ENCODE data around the gene TBC1D2B. TPM values are rescaled to one million over a fixed set of nuclear protein-coding genes. Genes with fewer than 3 reads are reported as not detected.
"Not testable (repeated sequence)": the region's sequence is repeated elsewhere in the genome, so short reads cannot be mapped to it uniquely, and the experiment has no call there.

The TBC1D2B gene
- total RNA-seq, 4 donors from 2014 or later: 32.4 to 41.7 (median 35.3) TPM

- intact Hi-C loops (cut with DNase I; ENCODE audit: low total_unique reads): loop anchor here (5.0 kb wide), 1 partner anchor 977 kb away; the partner anchor contains the start of gene PSTPIP1
- DNase-seq (ENCODE audit: low spot score in 2 of 2): peak in 1 of 2 donors; percentile 85
- no peak overlapping the region for H3K4me3 ChIP-seq (ENCODE audit: low read depth, poor library complexity, severe bottlenecking)
- TF ChIP-seq POLR2A (IDR thresholded peaks at IDR 0.05) (no peak), CTCF (IDR thresholded peaks at IDR 0.05) (no peak)
- WGBS, 2 donors: 80 to 84% methylated on average over 13 of the region's 14 CpGs
These were observed 102.8 kb downstream of the TBC1D2B start for GRCh38 chr15:77974416-77975331.

GRCh38 chr15:77974098-77974414 lies 103.5 kb downstream of the TBC1D2B start:
- TF ChIP-seq POLR2A (IDR thresholded peaks at IDR 0.05) (no peak), CTCF (IDR thresholded peaks at IDR 0.05) (no peak)
- 11 to 23% methylated on average over 4 to 6 of the region's 6 CpGs for WGBS, 2 donors
- intact Hi-C loops (cut with DNase I; ENCODE audit: low total_unique reads): no loop called here
- peak in 1 of 2 donors; percentile 85 for DNase-seq (ENCODE audit: low spot score in 2 of 2)
- H3K4me3 ChIP-seq (ENCODE audit: low read depth, poor library complexity, severe bottlenecking): no peak overlapping the region

GRCh38 chr15:77973273-77974097 lies 104.0 kb downstream of the TBC1D2B start:
- DNase-seq (ENCODE audit: low spot score in 2 of 2): peak in 1 of 2 donors; percentile 17
- 60 to 80% methylated on average over 3 to 5 of the region's 22 CpGs for WGBS, 2 donors
- H3K4me3 ChIP-seq (ENCODE audit: low read depth, poor library complexity, severe bottlenecking); intact Hi-C loops (cut with DNase I; ENCODE audit: low total_unique reads): not testable (repeated sequence)

DNA sequence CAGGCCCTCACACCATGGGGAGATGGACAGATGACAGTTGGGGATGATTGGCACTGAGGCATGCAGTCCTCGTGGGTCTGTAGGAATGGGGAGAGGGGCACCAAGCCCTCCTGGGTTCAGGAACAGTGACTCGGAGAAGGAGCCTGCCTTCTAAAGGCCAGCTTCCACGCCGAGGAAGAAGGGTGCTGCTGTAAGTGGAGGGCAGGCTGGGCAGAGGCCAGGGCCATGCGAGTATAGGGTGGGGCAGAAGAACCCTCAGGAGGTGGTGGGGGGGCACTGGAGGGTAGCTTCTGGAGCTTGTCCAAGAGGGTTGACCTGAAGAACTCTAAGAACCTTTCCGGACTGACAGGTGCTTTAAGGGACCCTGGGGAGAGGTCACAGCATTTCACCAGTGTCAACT lies 104.8 kb downstream of the TBC1D2B start:
- DNase-seq (ENCODE audit: low spot score in 2 of 2): peak in 1 of 2 donors; percentile 57
- intact Hi-C loops (cut with DNase I; ENCODE audit: low total_unique reads); H3K4me3 ChIP-seq (ENCODE audit: low read depth, poor library complexity, severe bottlenecking): not testable (repeated sequence)
- WGBS, 2 donors: 73 to 77% methylated on average over 5 of the region's 6 CpGs

GRCh38 chr15:77971875-77972274 lies 105.6 kb downstream of the TBC1D2B start:
- H3K4me3 ChIP-seq (ENCODE audit: low read depth, poor library complexity, severe bottlenecking); intact Hi-C loops (cut with DNase I; ENCODE audit: low total_unique reads): not testable (repeated sequence)
- peak in 1 of 2 donors; percentile 71 for DNase-seq (ENCODE audit: low spot score in 2 of 2)
- 37 to 47% methylated on average over 6 to 7 of the region's 7 CpGs for WGBS, 2 donors

GRCh38 chr15:77970813-77971360 lies 106.6 kb downstream of the TBC1D2B start:
- DNase-seq (ENCODE audit: low spot score in 2 of 2); intact Hi-C loops (cut with DNase I; ENCODE audit: low total_unique reads); H3K4me3 ChIP-seq (ENCODE audit: low read depth, poor library complexity, severe bottlenecking): not testable (repeated sequence)
- WGBS, 2 donors: 66 to 72% methylated on average over 3 of the region's 4 CpGs

DNA sequence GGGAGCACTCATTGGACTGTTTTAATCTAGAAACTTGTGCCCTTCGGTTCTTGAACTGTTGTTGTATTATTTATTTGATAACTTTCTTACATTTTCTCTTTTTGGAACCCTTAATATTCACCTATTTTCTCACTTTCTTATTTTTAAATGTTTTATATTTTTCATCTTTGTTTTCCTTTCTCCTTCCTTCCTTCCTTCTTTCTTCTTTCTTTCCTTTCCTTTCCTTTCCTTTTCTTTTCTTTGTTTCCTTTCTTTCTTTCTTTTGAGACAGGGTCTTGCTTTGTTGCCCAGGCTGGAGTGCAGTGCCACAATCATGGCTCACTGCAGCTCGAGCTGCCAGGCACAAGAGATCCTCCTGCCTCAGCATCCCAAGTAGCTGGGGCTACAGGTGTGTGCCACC lies 108.5 kb downstream of the TBC1D2B start:
- H3K4me3 ChIP-seq (ENCODE audit: low read depth, poor library complexity, severe bottlenecking): no peak overlapping the region
- no peak for TF ChIP-seq CTCF (IDR thresholded peaks at IDR 0.05)
- DNase-seq (ENCODE audit: low spot score in 2 of 2): peak in 1 of 2 donors; percentile 12
- intact Hi-C loops (cut with DNase I; ENCODE audit: low total_unique reads): loop anchor here (5.0 kb wide), 1 partner anchor 138 kb away; no protein-coding TSS in a partner anchor
- 87 to 100% methylated on average over 2 of the region's 2 CpGs for WGBS, 2 donors

All from lower leg skin (tissue), 4 donors.